ENCODE results near the gene SH2D5. TPM values are rescaled to one million over a fixed set of nuclear protein-coding genes. Genes with fewer than 3 reads are reported as not detected.

Gene SH2D5
- total RNA-seq, 1 experiment from 2014 or later: 8.7 TPM

GRCh38 chr1:20720631-20721091 is 11.8 kb downstream of the SH2D5 start:
- Histone ChIP-seq H3T11ph (ENCODE audit: low read length) (no peak overlapping the region), H3K9ac (ENCODE audit: extremely low read depth, insufficient read length, low read length) (no peak overlapping the region), H4K91ac (ENCODE audit: insufficient read length, low read depth, low read length) (no peak overlapping the region), H2BK20ac (ENCODE audit: low read depth, low read length, poor library complexity, severe bottlenecking) (no peak overlapping the region), H3K4ac (ENCODE audit: low read depth, low read length) (no peak overlapping the region), H3K9me3 (ENCODE audit: control insufficient read depth, low read depth, low read length) (no peaks in the 10 kb centered on the region), H2BK15ac (ENCODE audit: low read depth, low read length) (no peak overlapping the region), H3K23me2 (ENCODE audit: insufficient read length, low read depth, low read length, poor library complexity, severe bottlenecking) (peaks cover 7% of the 10 kb centered on the region), H3K18ac (ENCODE audit: insufficient read length, low read depth, low read length) (no peak overlapping the region), H4K20me1 (ENCODE audit: control insufficient read depth, insufficient read depth, insufficient read length) (peaks cover 5% of the 10 kb centered on the region), H3K56ac (ENCODE audit: insufficient read length, low read depth, low read length) (no peak overlapping the region), H3K79me2 (ENCODE audit: insufficient read depth, low read length) (no peaks in the 10 kb centered on the region), H2BK120ac (ENCODE audit: low read depth, low read length, poor library complexity, severe bottlenecking) (no peak overlapping the region), H3K23ac (ENCODE audit: insufficient read length, low read depth, low read length) (no peak overlapping the region), H3K27ac (ENCODE audit: insufficient read length, low read depth, low read length) (no peak overlapping the region), H2AK5ac (ENCODE audit: insufficient read length, low read length) (no peak overlapping the region), H4K5ac (ENCODE audit: insufficient read length, low read depth, low read length) (no peak overlapping the region), H2BK12ac (ENCODE audit: insufficient read length, low read depth, low read length) (no peak overlapping the region), H3K79me1 (ENCODE audit: insufficient read depth, low read depth, low read length, poor library complexity, severe bottlenecking) (no peaks in the 10 kb centered on the region), H2BK5ac (ENCODE audit: insufficient read length, low read length) (no peak overlapping the region), H3K4me2 (ENCODE audit: insufficient read depth, insufficient read length, low read length) (no peak overlapping the region), H3K4me1 (ENCODE audit: insufficient read depth, low read length) (no peaks in the 10 kb centered on the region), H4K8ac (replicated peaks; ENCODE audit: insufficient read length, low read depth, low read length) (no peak overlapping the region), H2AFZ (ENCODE audit: low read length) (no peak overlapping the region), H3K27me3 (ENCODE audit: insufficient read depth, low read length) (no peaks in the 10 kb centered on the region; the same call in 1 of the 2 replicates), H3K14ac (ENCODE audit: insufficient read depth, low read length) (no peak overlapping the region)
- Mint-ChIP-seq H3K27ac (no peak overlapping the region), H3K4me3 (no peak overlapping the region), H3K4me1 (peaks cover 10 to 21% of the 10 kb centered on the region in 2 experiments), H3K36me3 (ENCODE audit: insufficient read depth in 1 of 3, low read depth in 3 of 3) (no peaks in the 10 kb centered on the region), H3K9me3 (no peaks in the 10 kb centered on the region), H3K27me3 (ENCODE audit: low read depth) (peaks cover 45% of the 10 kb centered on the region)
- DNase-seq: no peak
- no peak for TF ChIP-seq CTCF (conservative IDR thresholded peaks at IDR 0.05)
- WGBS (ENCODE audit: extremely low coverage, insufficient read length, low lambda C conversion rate): no CpG with 5 or more reads among the region's 12 CpGs

Measured in H9 (cell line).